Astrocyte of the cerebellum (primary cell): ENCODE measurements around the gene SH3BP4.

Source experiments
- DNase-seq: peaks from one replicate; pipeline ENCODE4 v3.0.0-alpha.2; 2011; ENCODE audit warnings: low read depth
- H3K4me3 ChIP-seq: 2 replicates; pipeline ENCODE4 v1.5.1; 2011; ENCODE audit warnings: mild to moderate bottlenecking, low read depth, low read length, moderate library complexity
- in situ Hi-C: cut with HindIII; loops from 2 replicates; pipeline ENCODE4 v1.10.0; 2017; ENCODE audit warnings: low sequenced_read_pairs
- TF ChIP-seq, protein P1 (sequence below): IDR thresholded peaks from 2 replicates; pipeline ENCODE4 v1.5.1; 2012; ENCODE audit warnings: low read length, low read depth, moderate library complexity, mild to moderate bottlenecking; ENCODE audit errors: missing control alignments

Gene SH3BP4

GRCh38 chr2:234939996-234940395 lies 11.8 kb upstream of the SH3BP4 start:
- DNase-seq = no peak
- no peak overlapping the region for H3K4me3 ChIP-seq
- TF ChIP-seq, protein P1, sequence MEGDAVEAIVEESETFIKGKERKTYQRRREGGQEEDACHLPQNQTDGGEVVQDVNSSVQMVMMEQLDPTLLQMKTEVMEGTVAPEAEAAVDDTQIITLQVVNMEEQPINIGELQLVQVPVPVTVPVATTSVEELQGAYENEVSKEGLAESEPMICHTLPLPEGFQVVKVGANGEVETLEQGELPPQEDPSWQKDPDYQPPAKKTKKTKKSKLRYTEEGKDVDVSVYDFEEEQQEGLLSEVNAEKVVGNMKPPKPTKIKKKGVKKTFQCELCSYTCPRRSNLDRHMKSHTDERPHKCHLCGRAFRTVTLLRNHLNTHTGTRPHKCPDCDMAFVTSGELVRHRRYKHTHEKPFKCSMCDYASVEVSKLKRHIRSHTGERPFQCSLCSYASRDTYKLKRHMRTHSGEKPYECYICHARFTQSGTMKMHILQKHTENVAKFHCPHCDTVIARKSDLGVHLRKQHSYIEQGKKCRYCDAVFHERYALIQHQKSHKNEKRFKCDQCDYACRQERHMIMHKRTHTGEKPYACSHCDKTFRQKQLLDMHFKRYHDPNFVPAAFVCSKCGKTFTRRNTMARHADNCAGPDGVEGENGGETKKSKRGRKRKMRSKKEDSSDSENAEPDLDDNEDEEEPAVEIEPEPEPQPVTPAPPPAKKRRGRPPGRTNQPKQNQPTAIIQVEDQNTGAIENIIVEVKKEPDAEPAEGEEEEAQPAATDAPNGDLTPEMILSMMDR = no peak
- in situ Hi-C loops = no loop called here

GRCh38 chr2:234940527-234940926 lies 11.3 kb upstream of the SH3BP4 start:
- TF ChIP-seq, protein P1 = no peak
- in situ Hi-C loops = no loop called here
- DNase-seq = no peak
- H3K4me3 ChIP-seq = no peak overlapping the region

- TF ChIP-seq, protein P1 = no peak
- in situ Hi-C loops = no loop called here
- DNase-seq = no peak
Observed at GRCh38 chr2:234945339-234945873, 6.4 kb upstream of the SH3BP4 start.

GRCh38 chr2:234947556-234947955 lies 4.3 kb upstream of the SH3BP4 start:
- in situ Hi-C loops = no loop called here
- DNase-seq = no peak
- no peak overlapping the region for H3K4me3 ChIP-seq
- TF ChIP-seq, protein P1 = no peak

More at GRCh38 chr2:234945339-234945873, 6.4 kb upstream of the SH3BP4 start:
- H3K4me3 ChIP-seq = no peak overlapping the region

DNA sequence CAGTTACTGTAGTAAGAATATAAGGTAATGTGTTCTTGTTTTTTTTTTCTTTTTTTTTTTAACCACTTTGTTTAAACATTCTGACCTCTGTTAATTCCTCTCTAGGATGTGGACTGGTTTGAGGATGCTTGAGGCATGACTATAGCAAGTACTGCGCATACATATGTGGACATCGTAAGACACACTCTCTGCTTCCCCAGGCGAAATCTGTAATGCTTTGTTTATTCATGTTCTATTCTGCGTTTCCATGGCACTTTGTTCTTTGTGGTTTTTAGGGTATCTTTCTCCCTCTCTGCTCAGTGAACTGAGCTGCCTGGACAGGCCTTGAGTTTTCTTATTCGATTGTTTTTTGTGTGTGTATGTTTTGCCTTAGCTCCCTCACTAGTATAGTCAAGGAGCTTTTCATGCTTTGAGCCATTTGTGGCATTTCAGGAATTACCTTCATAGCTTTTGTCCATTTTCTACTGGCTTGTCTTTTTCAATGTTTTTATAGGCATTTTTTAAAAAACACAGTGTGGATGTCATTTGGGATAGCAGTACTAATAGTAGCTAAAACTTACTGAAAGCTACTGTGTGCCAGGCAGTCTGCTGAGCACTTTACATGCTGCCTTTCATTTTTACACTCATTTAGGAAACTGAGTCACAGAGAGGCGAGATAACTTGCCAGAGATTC lies 1.9 kb upstream of the SH3BP4 start:
- TF ChIP-seq, protein P1 = no peak
- no peak overlapping the region for H3K4me3 ChIP-seq
- peak; percentile 98 for DNase-seq
- in situ Hi-C loops = loop anchor here (25.0 kb wide), 2 partner anchors 263 to 388 kb away; no protein-coding TSS in a partner anchor

DNA sequence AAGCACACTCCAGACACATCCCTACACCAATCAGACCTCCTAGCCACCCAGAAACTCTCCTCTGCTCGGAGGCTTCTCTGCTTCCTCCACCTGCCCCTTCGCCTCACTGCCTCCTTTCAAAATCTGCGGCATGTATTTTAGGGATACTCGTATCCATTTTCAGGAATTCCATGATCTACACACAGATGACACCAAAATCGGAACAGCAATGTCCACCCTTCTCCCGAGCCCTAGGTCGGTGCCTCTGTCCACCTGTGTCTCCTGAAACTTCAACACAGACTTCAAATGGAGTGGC lies 1.4 kb upstream of the SH3BP4 start:
- TF ChIP-seq, protein P1 = no peak
- no peak overlapping the region for H3K4me3 ChIP-seq
- in situ Hi-C loops = loop anchor here (25.0 kb wide), 2 partner anchors 263 to 388 kb away; no protein-coding TSS in a partner anchor
- DNase-seq = no peak
